Stimulated activated naive CD4-positive, alpha-beta T cell treated with Interleukin-2 at 50 U/mL for 16 hours (primary cell): ENCODE measurements around the gene CIT.
A peak's percentile ranks its signal among the peaks of the same experiment; 100 is the strongest.
"Not testable (repeated sequence)": the region's sequence is repeated elsewhere in the genome, so short reads cannot be mapped to it uniquely, and the experiment has no call there.

ENCODE experiments used
- DNase-seq: peaks from one replicate; lab custom pipeline; 2025; lab: John Stamatoyannopoulos, UW

Gene CIT

GRCh38 chr12:119876761-119877638 is at the start of gene CIT:
Gene CIT, minus strand, starts transcription at chr12:119877320. Its CDS starts 1,152 bp downstream, at chr12:119876168.
- peak; percentile 81 for DNase-seq

GRCh38 chr12:119925269-119925668 is 48.1 kb upstream of the CIT start:
- no peak for DNase-seq

- DNase-seq, result no peak
These were observed 42.9 kb upstream of the CIT start for GRCh38 chr12:119920064-119920463.

GRCh38 chr12:119915894-119916510 is 38.9 kb upstream of the CIT start:
- no peak for DNase-seq

- no peak for DNase-seq
These were observed 37.5 kb upstream of the CIT start for GRCh38 chr12:119914666-119915065.

GRCh38 chr12:119913536-119914330 is 36.6 kb upstream of the CIT start:
- no peak for DNase-seq

GRCh38 chr12:119911182-119911581 is 34.1 kb upstream of the CIT start:
- no peak for DNase-seq

GRCh38 chr12:119910586-119910985 is 33.5 kb upstream of the CIT start:
- no peak for DNase-seq

GRCh38 chr12:119902084-119902509 is 25.0 kb upstream of the CIT start:
- peak; percentile 58 for DNase-seq

GRCh38 chr12:119901670-119902069 is 24.6 kb upstream of the CIT start:
- DNase-seq, result no peak

GRCh38 chr12:119894916-119895315 is 17.8 kb upstream of the CIT start:
- no peak for DNase-seq

GRCh38 chr12:119892611-119893010 is 15.5 kb upstream of the CIT start:
- not testable (repeated sequence) for DNase-seq

- no peak for DNase-seq
These were observed 8.4 kb upstream of the CIT start for GRCh38 chr12:119885549-119885948.

GRCh38 chr12:119883791-119884190 is 6.7 kb upstream of the CIT start:
- DNase-seq, result not testable (repeated sequence)

GRCh38 chr12:119883237-119883636 is 6.1 kb upstream of the CIT start:
- DNase-seq, result no peak

GRCh38 chr12:119877639-119877948 is 474 bp upstream of the CIT start:
- DNase-seq, result no peak

GRCh38 chr12:119870457-119870856 is 6.7 kb downstream of the CIT start:
- DNase-seq, result no peak

GRCh38 chr12:119869720-119870119 is 7.4 kb downstream of the CIT start:
- no peak for DNase-seq

- DNase-seq, result no peak
These were observed 8.1 kb downstream of the CIT start for GRCh38 chr12:119868992-119869391.

GRCh38 chr12:119864591-119864990 is 12.5 kb downstream of the CIT start:
- DNase-seq, result no peak

GRCh38 chr12:119859241-119859640 is 17.9 kb downstream of the CIT start:
- no peak for DNase-seq

- DNase-seq, result no peak
These were observed 20.0 kb downstream of the CIT start for GRCh38 chr12:119857041-119857591.
